Uterus (tissue), 4 donors: ENCODE results near the gene CAGE1. TPM values are rescaled to one million over a fixed set of nuclear protein-coding genes. Genes with fewer than 3 reads are reported as not detected.
"Not testable (repeated sequence)": the region's sequence is repeated elsewhere in the genome, so short reads cannot be mapped to it uniquely, and the experiment has no call there.

ENCODE experiments used
- DNase-seq, 2 donors: peaks; one replicate each; pipeline ENCODE4 v3.0.0-alpha.2; 2019 to 2020
- H3K27ac ChIP-seq, 2 donors: fragments of 200-600 bp; sonication (generic); 1 replicate in 1 of 2; 2 replicates in 1 of 2; pipeline ENCODE4 v1.5.1; 2016 to 2018
- H3K27me3 ChIP-seq, 2 donors: fragments of 200-600 bp; sonication (generic); one replicate each; pipeline ENCODE4 v1.5.1; 2018 to 2019; ENCODE audit warnings: control low read depth in 1 of 2
- H3K36me3 ChIP-seq, 2 donors: fragments of 200-600 bp; sonication (generic); one replicate each; pipeline ENCODE4 v1.5.1; 2019; ENCODE audit warnings: control low read depth in 1 of 2
- H3K4me1 ChIP-seq, 2 donors: fragments of 200-600 bp; sonication (generic); one replicate each; pipeline ENCODE4 v1.5.1; 2018 to 2019; ENCODE audit warnings: control low read depth in 1 of 2
- H3K4me3 ChIP-seq, 2 donors: fragments of 200-600 bp; sonication (generic); 1 replicate in 1 of 2; 2 replicates in 1 of 2; pipeline ENCODE4 v1.5.1; 2018 to 2019; ENCODE audit warnings: mild to moderate bottlenecking in 1 of 2
- H3K9me3 ChIP-seq, 2 donors: fragments of 200-600 bp; sonication (generic); one replicate each; pipeline ENCODE4 v1.5.1; 2019; ENCODE audit warnings: control low read depth in 1 of 2
- POLR2A ChIP-seq, 2 donors: fragments of 450-650 bp; IDR thresholded peaks; one replicate each; pipeline ENCODE4 v1.6.1; 2016; ENCODE audit warnings: antibody characterized with exemption in 2 of 2, mild to moderate bottlenecking in 1 of 2, moderate library complexity in 1 of 2
- intact Hi-C: fragments of 100-400 bp; cut with DNase I; formaldehyde crosslinking; loops from one replicate; pipeline ENCODE4 v1.15.1; 2023; ENCODE audit warnings: low total_unique reads
- total RNA-seq, 4 donors: library from RNA; depleted of rRNA in 3 of 4; stranded (reverse); fragments of >200 nt in 3 of 4; gene quantifications; one replicate each; pipeline versions ENCODE4 v1.1.0 to v1.2.4, GENCODE V29; 2014 to 2023
- TF ChIP-seq, protein P1 (sequence below), 4 experiments: fragments of 200-600 bp in 2 of 4; fragments of 450-650 bp in 2 of 4; sonication (generic) in 2 of 4; IDR thresholded peaks; one replicate each; pipeline ENCODE4 v1.5.1; 2016 to 2019; ENCODE audit warnings: antibody characterized with exemption in 4 of 4, mild to moderate bottlenecking in 2 of 4, moderate library complexity in 1 of 4
- donor health status: DM: yes; HTN: yes; CAD: no.

CAGE1 gene
- total RNA-seq, 4 donors from 2014 or later: 0.28 TPM; not detected in 3

DNA sequence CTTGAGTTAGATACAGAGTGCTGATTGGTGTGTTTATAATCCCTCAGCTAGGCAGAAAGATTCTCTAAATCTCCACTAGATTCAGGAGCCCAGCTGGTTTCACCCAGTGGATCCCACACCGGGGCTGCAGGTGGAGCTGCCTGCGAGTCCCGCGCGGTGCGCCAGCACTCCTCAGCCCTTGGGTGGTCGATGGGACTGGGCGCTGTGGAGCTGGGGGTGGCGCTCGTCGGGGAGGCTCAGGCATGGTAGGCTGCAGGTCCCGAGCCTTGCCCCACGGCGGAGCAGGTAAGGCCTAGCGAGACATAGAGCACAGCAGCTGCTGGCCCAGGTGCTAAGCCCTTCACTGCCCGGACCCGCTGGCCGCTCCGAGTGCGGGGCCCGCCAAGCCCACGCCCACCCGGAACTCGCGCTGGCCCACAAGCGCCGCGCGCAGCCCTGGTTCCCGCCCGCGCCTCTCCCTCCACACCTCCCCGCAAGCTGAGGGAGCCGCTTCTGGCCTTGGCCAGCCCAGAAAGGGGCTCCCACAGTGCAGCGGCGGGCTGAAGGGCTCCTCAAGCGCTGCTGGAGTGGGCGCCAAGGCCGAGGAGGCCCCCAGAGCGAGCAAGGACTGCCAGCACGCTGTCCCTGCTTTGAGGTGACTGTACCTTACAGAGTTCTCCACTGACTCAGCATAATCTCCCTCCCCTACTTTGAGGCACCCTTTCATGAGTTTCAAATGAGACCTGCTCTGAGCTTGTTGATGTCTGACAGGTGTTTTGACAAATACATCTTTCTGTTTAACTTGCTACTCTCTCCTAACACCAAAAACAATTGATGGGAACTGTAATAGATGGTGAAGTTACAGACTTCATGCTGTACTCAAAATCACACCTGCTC is 72.6 kb downstream of the CAGE1 start:
- Histone ChIP-seq H3K9me3 (no peaks in the 10 kb centered on the region), H3K4me1 (no peaks in the 10 kb centered on the region), H3K27ac (no peak overlapping the region), H3K36me3 (no peaks in the 10 kb centered on the region), H3K4me3 (no peak overlapping the region), H3K27me3 (no peaks in the 10 kb centered on the region)
- DNase-seq: no peak
- TF ChIP-seq POLR2A (IDR thresholded peaks at IDR 0.05): no peak
- TF ChIP-seq, protein P1, sequence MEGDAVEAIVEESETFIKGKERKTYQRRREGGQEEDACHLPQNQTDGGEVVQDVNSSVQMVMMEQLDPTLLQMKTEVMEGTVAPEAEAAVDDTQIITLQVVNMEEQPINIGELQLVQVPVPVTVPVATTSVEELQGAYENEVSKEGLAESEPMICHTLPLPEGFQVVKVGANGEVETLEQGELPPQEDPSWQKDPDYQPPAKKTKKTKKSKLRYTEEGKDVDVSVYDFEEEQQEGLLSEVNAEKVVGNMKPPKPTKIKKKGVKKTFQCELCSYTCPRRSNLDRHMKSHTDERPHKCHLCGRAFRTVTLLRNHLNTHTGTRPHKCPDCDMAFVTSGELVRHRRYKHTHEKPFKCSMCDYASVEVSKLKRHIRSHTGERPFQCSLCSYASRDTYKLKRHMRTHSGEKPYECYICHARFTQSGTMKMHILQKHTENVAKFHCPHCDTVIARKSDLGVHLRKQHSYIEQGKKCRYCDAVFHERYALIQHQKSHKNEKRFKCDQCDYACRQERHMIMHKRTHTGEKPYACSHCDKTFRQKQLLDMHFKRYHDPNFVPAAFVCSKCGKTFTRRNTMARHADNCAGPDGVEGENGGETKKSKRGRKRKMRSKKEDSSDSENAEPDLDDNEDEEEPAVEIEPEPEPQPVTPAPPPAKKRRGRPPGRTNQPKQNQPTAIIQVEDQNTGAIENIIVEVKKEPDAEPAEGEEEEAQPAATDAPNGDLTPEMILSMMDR (IDR thresholded peaks at IDR 0.05): no peak
- intact Hi-C loops: no loop called here

DNA sequence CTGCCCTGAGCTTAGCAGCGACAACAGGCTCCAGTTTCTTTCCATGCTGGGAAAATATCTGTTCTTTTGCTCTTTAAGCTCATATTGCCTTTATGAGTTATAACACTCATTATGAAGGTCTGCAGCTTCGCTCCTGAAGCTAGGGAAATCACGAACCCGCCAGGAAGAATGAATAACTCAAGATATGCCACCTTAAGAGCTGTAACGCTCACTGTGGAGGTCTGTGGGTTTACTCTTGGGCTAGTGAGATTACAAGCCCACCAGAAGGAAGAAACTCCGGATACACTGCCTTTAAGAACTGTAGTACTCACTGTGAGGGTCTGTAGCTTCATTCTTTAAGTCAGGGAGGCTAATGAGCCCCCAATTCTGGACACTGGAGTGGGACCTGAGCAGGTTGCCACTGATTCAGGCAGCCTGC is 73.6 kb downstream of the CAGE1 start:
- TF ChIP-seq POLR2A (IDR thresholded peaks at IDR 0.05): no peak
- TF ChIP-seq, protein P1 (IDR thresholded peaks at IDR 0.05): no peak
- DNase-seq: no peak
- H3K27ac ChIP-seq: no peak overlapping the region
- no peaks in the 10 kb centered on the region for H3K27me3 ChIP-seq
- intact Hi-C loops: no loop called here
- H3K4me1 ChIP-seq: peaks cover 0 to 6% of the 10 kb centered on the region in 2 donors
- H3K36me3 ChIP-seq: no peaks in the 10 kb centered on the region
- no peak overlapping the region for H3K4me3 ChIP-seq
- H3K9me3 ChIP-seq: no peaks in the 10 kb centered on the region

DNA sequence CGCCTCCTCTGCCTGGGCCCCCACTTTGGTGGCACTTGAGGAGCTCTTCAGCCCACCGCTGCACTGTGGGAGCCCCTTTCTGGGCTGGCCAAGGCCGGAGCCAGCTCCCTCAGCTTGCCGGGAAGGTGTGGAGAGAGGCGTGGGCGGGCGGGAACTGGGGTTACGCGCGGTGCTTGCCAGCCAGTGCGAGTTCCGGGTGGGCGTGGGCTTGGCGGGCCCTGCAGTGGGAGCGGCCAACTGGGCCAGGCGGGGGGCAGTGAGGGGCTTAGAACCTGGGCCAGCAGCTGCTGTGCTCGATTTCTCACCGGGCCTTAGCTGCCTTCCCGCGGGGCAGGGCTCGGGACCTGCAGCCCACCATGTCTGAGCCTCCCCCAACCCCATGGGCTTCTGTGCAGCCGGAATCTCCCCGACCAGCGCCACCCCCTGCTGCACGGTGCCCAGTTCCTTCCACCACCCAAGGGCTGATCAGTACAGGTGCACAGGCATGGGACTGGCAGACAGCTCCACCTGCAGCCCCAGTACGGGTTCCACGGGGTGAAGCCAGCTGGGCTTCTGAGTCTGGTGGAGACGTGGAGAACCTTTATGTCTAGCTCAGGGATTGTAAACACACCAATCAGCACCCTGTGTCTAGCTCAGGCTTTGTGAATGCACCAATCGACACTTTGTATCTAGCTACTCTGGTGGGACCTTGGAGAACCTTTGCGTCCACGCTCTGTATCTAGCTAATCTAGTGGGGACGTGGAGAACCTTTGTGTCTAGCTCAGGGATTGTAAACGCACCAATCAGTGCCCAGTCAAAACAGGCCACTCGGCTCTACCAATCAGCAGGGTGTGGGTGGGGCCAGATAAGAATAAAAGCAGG is 74.2 kb downstream of the CAGE1 start:
- H3K36me3 ChIP-seq, intact Hi-C loops, DNase-seq, H3K4me3 ChIP-seq, H3K9me3 ChIP-seq, H3K27me3 ChIP-seq, H3K27ac ChIP-seq: not testable (repeated sequence)
- peaks cover 0 to 10% of the 10 kb centered on the region in 2 donors for H3K4me1 ChIP-seq

DNA sequence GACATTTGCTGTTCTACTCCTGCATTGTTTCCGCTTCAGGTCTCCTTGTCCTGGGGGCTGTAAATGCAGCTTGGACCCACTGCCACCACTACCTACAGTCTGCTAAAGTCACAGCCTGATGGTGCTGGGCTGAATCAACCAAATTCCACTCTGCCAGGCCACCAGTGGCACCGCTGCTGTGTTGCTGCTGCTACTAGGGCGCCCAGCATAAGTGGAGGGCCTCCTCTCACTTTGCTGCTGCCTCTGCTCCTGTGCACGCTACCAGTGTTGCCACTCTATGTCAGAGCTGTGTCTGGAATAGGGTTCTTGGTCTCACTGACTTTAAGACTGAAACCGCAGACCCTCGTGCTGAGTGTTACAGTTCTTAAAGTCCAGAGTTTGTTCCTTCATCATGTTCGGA is 75.1 kb downstream of the CAGE1 start:
- Histone ChIP-seq H3K27me3 (no peaks in the 10 kb centered on the region), H3K9me3 (no peaks in the 10 kb centered on the region), H3K36me3 (no peaks in the 10 kb centered on the region), H3K27ac (no peak overlapping the region), H3K4me3 (no peak overlapping the region), H3K4me1 (peaks cover 0 to 10% of the 10 kb centered on the region in 2 donors)
- intact Hi-C loops: no loop called here
- no peak for DNase-seq
- no peak for TF ChIP-seq POLR2A (IDR thresholded peaks at IDR 0.05)
- TF ChIP-seq, protein P1 (IDR thresholded peaks at IDR 0.05): no peak

DNA sequence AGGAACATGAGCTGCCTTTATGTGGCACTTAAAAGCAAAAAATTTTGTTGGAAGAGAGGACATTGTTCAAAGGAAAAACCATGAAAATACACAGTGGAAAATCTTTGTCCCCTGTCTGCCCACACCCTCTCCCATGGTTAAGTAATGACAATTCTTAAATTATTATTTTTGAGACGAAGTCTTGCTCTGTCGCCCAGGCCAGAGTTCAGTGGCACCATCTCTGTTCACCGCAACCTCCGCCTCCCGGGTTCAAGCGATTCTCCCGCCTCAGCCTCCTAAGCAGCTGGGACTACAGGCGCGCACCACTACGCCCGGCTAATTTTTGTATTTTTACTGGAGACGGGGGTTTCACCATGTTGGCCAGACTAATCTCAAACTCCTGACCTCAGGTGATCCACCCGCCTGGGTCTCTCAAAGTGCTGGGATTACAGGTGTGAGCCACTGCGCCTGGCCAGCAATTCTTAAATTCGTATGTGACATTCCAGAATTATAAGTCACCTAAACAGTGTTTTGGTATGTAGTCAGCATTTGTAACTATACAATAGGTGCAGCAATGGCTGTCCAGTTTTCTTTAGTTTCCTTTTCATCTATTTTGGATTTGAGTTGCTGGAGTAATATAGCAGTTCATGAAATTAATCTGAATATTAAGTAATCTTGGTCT is 75.9 kb downstream of the CAGE1 start:
- H3K27me3 ChIP-seq: no peaks in the 10 kb centered on the region
- peak overlapping the region; percentile 87 to 94 for H3K27ac ChIP-seq
- peak overlapping the region; percentile 46 to 76 for H3K4me3 ChIP-seq
- H3K9me3 ChIP-seq: no peaks in the 10 kb centered on the region
- DNase-seq: peak; percentile 19 to 26
- TF ChIP-seq, protein P1 (IDR thresholded peaks at IDR 0.05): no peak
- TF ChIP-seq POLR2A (IDR thresholded peaks at IDR 0.05): no peak
- intact Hi-C loops: no loop called here
- H3K36me3 ChIP-seq: no peaks in the 10 kb centered on the region
- peaks cover 0 to 10% of the 10 kb centered on the region in 2 donors for H3K4me1 ChIP-seq
